ENCODE results near the gene KCNJ1.

DNA sequence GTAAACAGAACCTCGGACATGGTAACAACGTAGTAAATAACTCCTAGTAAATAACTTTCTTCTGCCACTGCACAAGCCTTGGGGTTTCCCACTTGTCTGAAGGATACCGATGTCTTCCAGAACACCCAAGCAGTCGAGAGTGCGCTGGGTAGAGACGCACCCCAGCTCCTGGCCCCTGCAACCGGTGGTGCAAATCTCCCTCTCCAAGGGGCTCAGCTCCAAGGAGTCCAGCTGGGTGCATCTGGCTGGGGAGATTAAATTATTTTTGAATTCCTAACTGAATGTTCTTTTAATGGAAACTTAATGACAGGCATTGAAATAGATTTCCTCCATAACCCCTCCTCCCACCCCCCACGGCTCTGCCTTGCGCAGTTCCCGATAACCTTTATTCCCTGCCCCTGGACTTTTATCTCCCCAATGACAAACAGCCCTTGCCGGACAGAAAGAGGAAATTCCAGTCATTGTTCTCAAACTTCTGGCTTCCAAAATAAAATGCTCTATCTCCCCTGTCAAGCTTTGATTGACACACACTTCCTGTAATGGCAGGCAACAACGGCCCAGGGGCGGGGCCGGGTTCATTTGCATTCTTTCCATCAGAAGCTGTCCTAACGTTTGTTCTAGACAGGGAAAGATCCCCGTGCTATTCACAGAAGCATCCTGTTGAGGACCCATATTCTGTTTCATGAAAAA lies 31.2 kb downstream of the KCNJ1 start:
- TF ChIP-seq, protein P1, sequence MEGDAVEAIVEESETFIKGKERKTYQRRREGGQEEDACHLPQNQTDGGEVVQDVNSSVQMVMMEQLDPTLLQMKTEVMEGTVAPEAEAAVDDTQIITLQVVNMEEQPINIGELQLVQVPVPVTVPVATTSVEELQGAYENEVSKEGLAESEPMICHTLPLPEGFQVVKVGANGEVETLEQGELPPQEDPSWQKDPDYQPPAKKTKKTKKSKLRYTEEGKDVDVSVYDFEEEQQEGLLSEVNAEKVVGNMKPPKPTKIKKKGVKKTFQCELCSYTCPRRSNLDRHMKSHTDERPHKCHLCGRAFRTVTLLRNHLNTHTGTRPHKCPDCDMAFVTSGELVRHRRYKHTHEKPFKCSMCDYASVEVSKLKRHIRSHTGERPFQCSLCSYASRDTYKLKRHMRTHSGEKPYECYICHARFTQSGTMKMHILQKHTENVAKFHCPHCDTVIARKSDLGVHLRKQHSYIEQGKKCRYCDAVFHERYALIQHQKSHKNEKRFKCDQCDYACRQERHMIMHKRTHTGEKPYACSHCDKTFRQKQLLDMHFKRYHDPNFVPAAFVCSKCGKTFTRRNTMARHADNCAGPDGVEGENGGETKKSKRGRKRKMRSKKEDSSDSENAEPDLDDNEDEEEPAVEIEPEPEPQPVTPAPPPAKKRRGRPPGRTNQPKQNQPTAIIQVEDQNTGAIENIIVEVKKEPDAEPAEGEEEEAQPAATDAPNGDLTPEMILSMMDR (conservative IDR thresholded peaks at IDR 0.05 in 1 of 2, IDR thresholded peaks at IDR 0.05 in 1 of 2; ENCODE audit: low read depth in 1 of 2, low read length in 2 of 2): no peak
- no peak for TF ChIP-seq EZH2 (IDR thresholded peaks at IDR 0.05; ENCODE audit: low read length, missing control alignments)
